Stimulated activated CD4-positive, alpha-beta T cell treated with anti-CD3 and anti-CD28 coated beads, Interleukin-1b, Interleukin-23, amount 100 ng/mL, for 4 hours (primary cell): Measurements from ENCODE around the gene OSBPL10.

Experiments used
- DNase-seq, 2 donors: peaks; one replicate each; pipeline ENCODE4 v3.0.0-alpha.2; 2020; ENCODE audit warnings: low read depth in 2 of 2

Gene OSBPL10

GRCh38 chr3:31959951-31960792 is 20.9 kb downstream of the OSBPL10 start:
- no peak for DNase-seq

- no peak for DNase-seq
Observed at GRCh38 chr3:31959251-31959650, 21.8 kb downstream of the OSBPL10 start.

- no peak for DNase-seq
Observed at GRCh38 chr3:31958701-31959152, 22.3 kb downstream of the OSBPL10 start.

- DNase-seq: no peak
Observed at GRCh38 chr3:31957106-31957505, 24.0 kb downstream of the OSBPL10 start.

GRCh38 chr3:31955581-31955980 is 25.5 kb downstream of the OSBPL10 start:
- DNase-seq: no peak

GRCh38 chr3:31953636-31954035 is 27.4 kb downstream of the OSBPL10 start:
- DNase-seq: no peak

- no peak for DNase-seq
Observed at GRCh38 chr3:31953091-31953490, 28.0 kb downstream of the OSBPL10 start.

GRCh38 chr3:31952205-31952604 is 28.9 kb downstream of the OSBPL10 start:
- no peak for DNase-seq

- DNase-seq: no peak
Observed at GRCh38 chr3:31948280-31948679, 32.8 kb downstream of the OSBPL10 start.

GRCh38 chr3:31947671-31948091 is 33.4 kb downstream of the OSBPL10 start:
- DNase-seq: no peak

GRCh38 chr3:31947162-31947561 is 33.9 kb downstream of the OSBPL10 start:
- DNase-seq: no peak

GRCh38 chr3:31946484-31947081 is 34.5 kb downstream of the OSBPL10 start:
- no peak for DNase-seq

GRCh38 chr3:31945738-31946052 is 35.4 kb downstream of the OSBPL10 start:
- no peak for DNase-seq

- no peak for DNase-seq
Observed at GRCh38 chr3:31943041-31943440, 38.0 kb downstream of the OSBPL10 start.

- DNase-seq: no peak
Observed at GRCh38 chr3:31942446-31942845, 38.6 kb downstream of the OSBPL10 start.

- no peak for DNase-seq
Observed at GRCh38 chr3:31937225-31937624, 43.8 kb downstream of the OSBPL10 start.

GRCh38 chr3:31936420-31937060 is 44.5 kb downstream of the OSBPL10 start:
- DNase-seq: no peak

- no peak for DNase-seq
Observed at GRCh38 chr3:31934866-31935265, 46.2 kb downstream of the OSBPL10 start.

- no peak for DNase-seq
Observed at GRCh38 chr3:31934018-31934417, 47.0 kb downstream of the OSBPL10 start.

- no peak for DNase-seq
Observed at GRCh38 chr3:31932990-31933389, 48.1 kb downstream of the OSBPL10 start.

- no peak for DNase-seq
Observed at GRCh38 chr3:31929826-31930502, 51.1 kb downstream of the OSBPL10 start.

GRCh38 chr3:31927811-31928210 is 53.3 kb downstream of the OSBPL10 start:
- DNase-seq: no peak
